Adrenal gland (tissue), 5 donors: ENCODE data around the gene PRKCB.

Experiments
- CTCF ChIP-seq, 6 experiments: fragments of 450-650 bp in 4 of 6; fragments of 200-600 bp in 2 of 6; sonication (generic) in 1 of 6; IDR thresholded peaks; 1 replicate in 5 of 6; 2 replicates in 1 of 6; pipeline versions ENCODE4 v1.5.1 to v1.8.0; 2016 to 2021; ENCODE audit warnings: antibody characterized with exemption in 6 of 6, mild to moderate bottlenecking in 2 of 6, moderate library complexity in 1 of 6
- POLR2A ChIP-seq, 2 donors: fragments of 450-650 bp; IDR thresholded peaks; one replicate each; pipeline ENCODE4 v1.6.1; 2017; ENCODE audit warnings: antibody characterized with exemption in 2 of 2, mild to moderate bottlenecking in 2 of 2, moderate library complexity in 1 of 2
- donor health status: DM: no; HTN: no; CAD: no.

- no peak for TF ChIP-seq CTCF (IDR thresholded peaks at IDR 0.05)
- TF ChIP-seq POLR2A (IDR thresholded peaks at IDR 0.05): no peak
These were observed 2.9 kb upstream of the PRKCB start for GRCh38 chr16:23832882-23833281.
